ENCODE results near the gene RELA.
"Not testable (repeated sequence)": the region's sequence is repeated elsewhere in the genome, so short reads cannot be mapped to it uniquely, and the experiment has no call there.

Gene RELA

DNA sequence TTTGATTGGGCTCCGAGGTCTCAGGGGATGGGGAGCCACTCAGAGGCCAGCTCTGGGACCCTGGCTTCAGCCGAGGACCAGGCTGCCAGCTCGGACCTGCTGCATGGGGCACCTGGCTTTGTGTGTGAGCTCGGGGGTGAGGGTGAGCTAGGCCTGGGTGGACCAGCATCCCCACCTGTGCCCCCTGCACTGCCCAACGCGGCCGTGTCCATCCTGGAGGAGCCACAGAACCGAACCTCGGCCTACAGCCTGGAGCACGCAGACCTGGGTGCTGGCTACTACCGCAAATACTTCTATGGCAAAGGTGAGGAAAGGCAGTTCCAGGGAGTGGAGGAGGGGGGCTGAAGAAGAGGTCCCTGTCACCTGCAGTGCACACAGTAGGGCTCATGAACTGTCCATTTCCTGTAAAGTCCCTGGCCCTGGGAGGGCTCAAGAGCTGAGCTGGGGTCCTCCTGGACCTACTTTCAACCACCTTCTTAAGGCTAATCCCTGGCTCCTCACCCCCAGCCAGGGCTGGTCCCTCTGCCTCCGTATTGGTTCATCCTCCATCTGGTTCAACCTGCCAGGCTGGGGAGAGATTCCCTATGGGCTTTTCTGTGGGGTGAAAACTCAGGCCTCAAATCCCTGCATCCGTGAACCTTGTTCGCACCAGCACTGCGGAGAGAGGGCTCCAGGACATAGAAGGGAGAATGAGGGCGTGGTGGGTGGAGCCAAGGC, 21.3 kb downstream of the RELA start:
- Histone ChIP-seq H3K9me3 (ENCODE audit: control insufficient read depth, low read length) (no peaks in the 10 kb centered on the region), H3K27me3 (ENCODE audit: control insufficient read depth, insufficient read depth, low read length) (no peaks in the 10 kb centered on the region), H3K79me2 (no peaks in the 10 kb centered on the region), H3K36me3 (ENCODE audit: control insufficient read depth, insufficient read depth, low read length) (no peaks in the 10 kb centered on the region), H3K9ac (no peak overlapping the region), H2AFZ (no peak overlapping the region), H3K4me3 (ENCODE audit: low read depth, low read length) (no peak overlapping the region), H3K27ac (peak overlapping the region; percentile 60), H3K4me1 (no peaks in the 10 kb centered on the region), H3K4me2 (ENCODE audit: low read length) (no peak overlapping the region)
- TF ChIP-seq, protein P1, sequence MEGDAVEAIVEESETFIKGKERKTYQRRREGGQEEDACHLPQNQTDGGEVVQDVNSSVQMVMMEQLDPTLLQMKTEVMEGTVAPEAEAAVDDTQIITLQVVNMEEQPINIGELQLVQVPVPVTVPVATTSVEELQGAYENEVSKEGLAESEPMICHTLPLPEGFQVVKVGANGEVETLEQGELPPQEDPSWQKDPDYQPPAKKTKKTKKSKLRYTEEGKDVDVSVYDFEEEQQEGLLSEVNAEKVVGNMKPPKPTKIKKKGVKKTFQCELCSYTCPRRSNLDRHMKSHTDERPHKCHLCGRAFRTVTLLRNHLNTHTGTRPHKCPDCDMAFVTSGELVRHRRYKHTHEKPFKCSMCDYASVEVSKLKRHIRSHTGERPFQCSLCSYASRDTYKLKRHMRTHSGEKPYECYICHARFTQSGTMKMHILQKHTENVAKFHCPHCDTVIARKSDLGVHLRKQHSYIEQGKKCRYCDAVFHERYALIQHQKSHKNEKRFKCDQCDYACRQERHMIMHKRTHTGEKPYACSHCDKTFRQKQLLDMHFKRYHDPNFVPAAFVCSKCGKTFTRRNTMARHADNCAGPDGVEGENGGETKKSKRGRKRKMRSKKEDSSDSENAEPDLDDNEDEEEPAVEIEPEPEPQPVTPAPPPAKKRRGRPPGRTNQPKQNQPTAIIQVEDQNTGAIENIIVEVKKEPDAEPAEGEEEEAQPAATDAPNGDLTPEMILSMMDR (IDR thresholded peaks at IDR 0.05), result no peak

GRCh38 chr11:65640483-65641296, 22.0 kb downstream of the RELA start:
- Histone ChIP-seq H3K4me1 (no peaks in the 10 kb centered on the region), H3K9me3 (ENCODE audit: control insufficient read depth, low read length) (no peaks in the 10 kb centered on the region), H3K4me3 (ENCODE audit: low read depth, low read length) (no peak overlapping the region), H3K9ac (no peak overlapping the region), H3K4me2 (ENCODE audit: low read length) (no peak overlapping the region), H3K27ac (peak overlapping the region; percentile 60), H3K27me3 (ENCODE audit: control insufficient read depth, insufficient read depth, low read length) (no peaks in the 10 kb centered on the region), H3K79me2 (no peaks in the 10 kb centered on the region), H2AFZ (no peak overlapping the region), H3K36me3 (ENCODE audit: control insufficient read depth, insufficient read depth, low read length) (no peaks in the 10 kb centered on the region)
- TF ChIP-seq, protein P1 (IDR thresholded peaks at IDR 0.05), result no peak

DNA sequence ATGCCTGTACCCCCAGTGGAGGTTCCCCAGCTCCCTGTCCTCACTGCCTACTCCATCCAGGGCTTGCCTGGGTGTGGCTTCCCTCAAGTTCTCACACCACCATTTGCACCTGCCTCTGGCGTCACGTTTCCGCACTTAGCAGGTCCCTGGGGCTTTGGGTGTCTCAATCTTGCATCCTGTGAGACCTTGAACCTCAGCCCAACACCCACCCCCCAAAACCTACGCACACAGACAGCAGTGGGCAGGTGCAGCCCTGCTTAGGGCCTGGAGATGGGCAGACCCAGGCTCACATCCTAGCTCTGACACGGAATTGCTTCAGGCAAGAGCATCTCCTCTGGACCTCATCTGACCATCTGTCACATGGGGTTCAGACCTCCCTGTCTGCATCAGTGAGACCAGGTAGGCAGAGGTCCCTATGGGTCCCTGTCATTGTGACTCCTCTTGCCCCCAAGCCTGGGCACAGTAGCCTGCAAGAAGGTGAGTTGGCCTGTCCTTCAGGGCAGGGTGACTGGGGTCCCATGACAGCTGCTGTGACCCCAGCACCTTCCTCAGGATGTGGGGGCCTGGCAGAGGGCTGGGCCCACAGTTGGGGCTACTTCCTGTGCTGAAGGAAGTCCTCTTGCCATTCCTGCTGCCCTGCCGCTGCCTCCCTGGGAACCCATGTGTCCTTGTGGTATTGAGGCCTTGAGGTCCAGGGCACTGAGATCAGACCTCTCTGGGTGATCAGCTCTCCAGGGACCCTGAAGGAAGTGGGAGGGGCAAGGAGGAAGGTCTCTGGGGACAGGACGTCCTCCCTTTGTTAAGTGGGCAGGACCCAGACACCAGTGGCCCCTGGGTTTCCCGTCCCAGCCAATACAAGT, 22.9 kb downstream of the RELA start:
- Histone ChIP-seq H3K27ac (peak overlapping the region; percentile 60), H3K9me3 (ENCODE audit: control insufficient read depth, low read length) (no peaks in the 10 kb centered on the region), H3K4me3 (ENCODE audit: low read depth, low read length) (no peak overlapping the region), H3K27me3 (ENCODE audit: control insufficient read depth, insufficient read depth, low read length) (no peaks in the 10 kb centered on the region), H2AFZ (no peak overlapping the region), H3K79me2 (no peaks in the 10 kb centered on the region), H3K4me2 (ENCODE audit: low read length) (no peak overlapping the region), H3K4me1 (no peaks in the 10 kb centered on the region), H3K36me3 (ENCODE audit: control insufficient read depth, insufficient read depth, low read length) (no peaks in the 10 kb centered on the region), H3K9ac (no peak overlapping the region)
- TF ChIP-seq, protein P1 (IDR thresholded peaks at IDR 0.05), result no peak

GRCh38 chr11:65639228-65639597, 23.5 kb downstream of the RELA start:
- H3K9me3 ChIP-seq (ENCODE audit: control insufficient read depth, low read length); H3K9ac ChIP-seq; H3K4me3 ChIP-seq (ENCODE audit: low read depth, low read length); H3K27me3 ChIP-seq (ENCODE audit: control insufficient read depth, insufficient read depth, low read length); H3K4me1 ChIP-seq; H3K79me2 ChIP-seq; H3K4me2 ChIP-seq (ENCODE audit: low read length); H3K27ac ChIP-seq; H2AFZ ChIP-seq; H3K36me3 ChIP-seq (ENCODE audit: control insufficient read depth, insufficient read depth, low read length): not testable (repeated sequence)
